K562 (cell line): Measurements from ENCODE around the gene TEPSIN. TPM values are rescaled to one million over a fixed set of nuclear protein-coding genes. Genes with fewer than 3 reads are reported as not detected.
A peak's percentile ranks its signal among the peaks of the same experiment; 100 is the strongest.

Source experiments
- BRD4 ChIP-seq: fragments of 200-600 bp; sonication (generic); IDR thresholded peaks from 2 replicates; pipeline ENCODE4 v1.6.1; 2017; ENCODE audit warnings: inconsistent platforms
- CBX1 ChIP-seq: sonication (generic); IDR thresholded peaks from 2 replicates; pipeline ENCODE4 v1.6.1; 2016; ENCODE audit warnings: antibody characterized with exemption, low read depth, mild to moderate bottlenecking
- CSDE1 ChIP-seq, 2 experiments: fragments of 450-650 bp; IDR thresholded peaks; 2 replicates each; pipeline ENCODE4 v1.6.1; 2016; ENCODE audit warnings: mild to moderate bottlenecking in 1 of 2
- E2F3 ChIP-seq: fragments of 250-450 bp; sonication (Bioruptor Pico); IDR thresholded peaks from 2 replicates; pipeline ENCODE4 v1.4.0; 2020; ENCODE audit warnings: mild to moderate bottlenecking
- FOS ChIP-seq: IDR thresholded peaks from 3 replicates; pipeline ENCODE4 v1.6.1; 2011; ENCODE audit not compliant: insufficient read length; ENCODE audit errors: extremely low read depth
- FOXA3 ChIP-seq, 2 experiments: fragments of 450-650 bp in 1 of 2; sonication (generic) in 1 of 2; formaldehyde crosslinking; IDR thresholded peaks in 1 of 2; conservative IDR thresholded peaks in 1 of 2; 2 replicates each; pipeline versions ENCODE4 v1.4.0 to v1.8.0; 2020 to 2022; ENCODE audit warnings: mild to moderate bottlenecking in 2 of 2, missing genetic modification reagents in 1 of 2
- MAFF ChIP-seq: IDR thresholded peaks from 2 replicates; pipeline ENCODE4 v1.6.1; 2012; ENCODE audit warnings: low read length, improper control_type of control experiment
- POLR2AphosphoS2 ChIP-seq: IDR thresholded peaks from 2 replicates; pipeline ENCODE4 v1.6.1; 2012; ENCODE audit warnings: low read length, improper control_type of control experiment
- POLR2B ChIP-seq: fragments of 450-650 bp; IDR thresholded peaks from 2 replicates; pipeline ENCODE4 v1.6.1; 2018; ENCODE audit warnings: low read depth; ENCODE audit not compliant: partially characterized antibody
- RB1 ChIP-seq: fragments of 450-650 bp; IDR thresholded peaks from 2 replicates; pipeline ENCODE4 v1.6.1; 2017; ENCODE audit warnings: low read depth, mild to moderate bottlenecking
- TOE1 ChIP-seq, 2 experiments: fragments of 450-650 bp in 1 of 2; sonication (generic) in 1 of 2; formaldehyde crosslinking in 1 of 2; IDR thresholded peaks; 2 replicates each; pipeline versions ENCODE4 v1.7.1 to v1.8.0; 2016 to 2022; ENCODE audit warnings: borderline replicate concordance in 2 of 2, mild to moderate bottlenecking in 2 of 2, antibody characterized with exemption in 1 of 2, inconsistent platforms in 1 of 2, low read depth in 1 of 2, missing genetic modification reagents in 1 of 2, moderate library complexity in 1 of 2
- UBTF ChIP-seq, 2 experiments: IDR thresholded peaks; 2 replicates each; pipeline ENCODE4 v1.6.1; 2012; ENCODE audit warnings: improper control_type of control experiment in 2 of 2, low read depth in 2 of 2, low read length in 2 of 2, borderline replicate concordance in 1 of 2
- ZFP36 ChIP-seq: fragments of 150-350 bp; IDR thresholded peaks from 2 replicates; pipeline ENCODE4 v1.6.1; 2018; ENCODE audit warnings: low read length, low read depth; ENCODE audit not compliant: partially characterized antibody
- ZNF134 ChIP-seq: fragments of 250-450 bp; sonication (Bioruptor Pico); conservative IDR thresholded peaks from 2 replicates; pipeline ENCODE4 v1.4.0; 2020
- ZNF253 ChIP-seq: fragments of 250-450 bp; sonication (Bioruptor Pico); conservative IDR thresholded peaks from 2 replicates; pipeline ENCODE4 v1.6.1; 2021; ENCODE audit warnings: mild to moderate bottlenecking
- ZNF512 ChIP-seq: IDR thresholded peaks from 2 replicates; pipeline ENCODE4 v1.6.1; 2016; ENCODE audit warnings: missing genetic modification characterization, missing compliant biosample characterization
- ZNF584 ChIP-seq: fragments of 200-800 bp; sonication (Bioruptor generic); IDR thresholded peaks from 2 replicates; pipeline ENCODE4 v1.6.1; 2016; ENCODE audit warnings: low read depth, mild to moderate bottlenecking, missing genetic modification characterization, missing compliant biosample characterization
- ZNF830 ChIP-seq: fragments of 250-450 bp; sonication (Bioruptor Pico); IDR thresholded peaks from 2 replicates; pipeline ENCODE4 v1.5.0; 2021; ENCODE audit warnings: mild to moderate bottlenecking
- ZSCAN32 ChIP-seq: fragments of 450-650 bp; formaldehyde crosslinking; IDR thresholded peaks from 2 replicates; pipeline ENCODE4 v1.4.0; 2020; ENCODE audit warnings: mild to moderate bottlenecking, moderate library complexity
- polyA plus RNA-seq, 8 experiments: library from polyadenylated mRNA; depleted of rRNA in 4 of 8; stranded (reverse) in 5 of 8; unstranded in 3 of 8; fragments of >200 nt; fragmentation: Nextera tagmentation in 2 of 8; fragmentation: Illumina TruSeq in 1 of 8; extraction: Ambion mirVana in 2 of 8; extraction: Trizol in 1 of 8; gene quantifications; 2 replicates each; pipeline versions ENCODE4 v1.2.1 to v1.2.3, GENCODE V29; 2011 to 2014; ENCODE audit warnings: inconsistent platforms in 1 of 8, missing spikeins in 1 of 8
- total RNA-seq, 7 experiments: library from RNA; depleted of rRNA in 6 of 7; stranded (reverse); fragments of >200 nt in 6 of 7; fragmentation: Illumina TruSeq in 2 of 7; extraction: Trizol in 2 of 7; gene quantifications; 2 replicates each; pipeline versions ENCODE4 v1.2.1 to v1.2.3, GENCODE V29; 2011 to 2021; ENCODE audit warnings: low replicate concordance in 1 of 7
- TF ChIP-seq, protein P1 (sequence below): fragments of 250-450 bp; sonication (Bioruptor Pico); IDR thresholded peaks from 2 replicates; pipeline ENCODE4 v1.4.0; 2020; ENCODE audit warnings: mild to moderate bottlenecking
- TF ChIP-seq, protein P2 (sequence below), 2 experiments: fragments of 450-650 bp; conservative IDR thresholded peaks; 2 replicates each; pipeline ENCODE4 v1.6.1; 2017; ENCODE audit warnings: mild to moderate bottlenecking in 2 of 2, moderate library complexity in 2 of 2

TEPSIN gene
- total and polyA plus RNA-seq, 9 of the 15 experiments (the other 6 are each of a cell fraction or from before 2014, with no cell fraction given): 0.80 to 29.8 (median 5.3) TPM

- TF ChIP-seq, protein P1, sequence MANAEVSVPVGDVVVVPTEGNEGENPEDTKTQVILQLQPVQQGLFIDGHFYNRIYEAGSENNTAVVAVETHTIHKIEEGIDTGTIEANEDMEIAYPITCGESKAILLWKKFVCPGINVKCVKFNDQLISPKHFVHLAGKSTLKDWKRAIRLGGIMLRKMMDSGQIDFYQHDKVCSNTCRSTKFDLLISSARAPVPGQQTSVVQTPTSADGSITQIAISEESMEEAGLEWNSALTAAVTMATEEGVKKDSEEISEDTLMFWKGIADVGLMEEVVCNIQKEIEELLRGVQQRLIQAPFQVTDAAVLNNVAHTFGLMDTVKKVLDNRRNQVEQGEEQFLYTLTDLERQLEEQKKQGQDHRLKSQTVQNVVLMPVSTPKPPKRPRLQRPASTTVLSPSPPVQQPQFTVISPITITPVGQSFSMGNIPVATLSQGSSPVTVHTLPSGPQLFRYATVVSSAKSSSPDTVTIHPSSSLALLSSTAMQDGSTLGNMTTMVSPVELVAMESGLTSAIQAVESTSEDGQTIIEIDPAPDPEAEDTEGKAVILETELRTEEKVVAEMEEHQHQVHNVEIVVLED (CRISPR knock-in tag): peak; percentile 27; the same call in 1 of the 2 replicates
- TF ChIP-seq ZNF830 (CRISPR knock-in tag) (no peak), POLR2AphosphoS2 (no peak), ZNF253 (CRISPR knock-in tag) (no peak), ZNF584 (CRISPR knock-in tag) (0 out of 2 replicates have a peak, but pooled peaks have one; percentile 46), FOXA3 (CRISPR knock-in tag; conservative IDR thresholded peaks at IDR 0.05 in 1 of 2, IDR thresholded peaks at IDR 0.05 in 1 of 2) (no peak), ZNF512 (no peak), TOE1 (IDR thresholded peaks at IDR 0.05; ENCODE audit: borderline replicate concordance) (no peak), TOE1 (CRISPR knock-in tag; IDR thresholded peaks at IDR 0.05; ENCODE audit: borderline replicate concordance, low read depth) (no peak), RB1 (no peak), CBX1 (no peak), E2F3 (CRISPR knock-in tag) (peak; percentile 40; the same call in 1 of the 2 replicates), ZFP36 (no peak), MAFF (no peak), BRD4 (no peak), CSDE1 (IDR thresholded peaks at IDR 0.05) (no peak), POLR2B (no peak), ZSCAN32 (CRISPR knock-in tag) (no peak), FOS (no peak), UBTF (IDR thresholded peaks at IDR 0.05; ENCODE audit: borderline replicate concordance in 1 of 2, low read depth in 2 of 2, low read length in 2 of 2) (peak in 1 of 2 experiments; percentile 79; a peak in 1 of 4 replicates), ZNF134 (CRISPR knock-in tag) (peak; percentile 50; the same call in 1 of the 2 replicates)
- TF ChIP-seq, protein P2, sequence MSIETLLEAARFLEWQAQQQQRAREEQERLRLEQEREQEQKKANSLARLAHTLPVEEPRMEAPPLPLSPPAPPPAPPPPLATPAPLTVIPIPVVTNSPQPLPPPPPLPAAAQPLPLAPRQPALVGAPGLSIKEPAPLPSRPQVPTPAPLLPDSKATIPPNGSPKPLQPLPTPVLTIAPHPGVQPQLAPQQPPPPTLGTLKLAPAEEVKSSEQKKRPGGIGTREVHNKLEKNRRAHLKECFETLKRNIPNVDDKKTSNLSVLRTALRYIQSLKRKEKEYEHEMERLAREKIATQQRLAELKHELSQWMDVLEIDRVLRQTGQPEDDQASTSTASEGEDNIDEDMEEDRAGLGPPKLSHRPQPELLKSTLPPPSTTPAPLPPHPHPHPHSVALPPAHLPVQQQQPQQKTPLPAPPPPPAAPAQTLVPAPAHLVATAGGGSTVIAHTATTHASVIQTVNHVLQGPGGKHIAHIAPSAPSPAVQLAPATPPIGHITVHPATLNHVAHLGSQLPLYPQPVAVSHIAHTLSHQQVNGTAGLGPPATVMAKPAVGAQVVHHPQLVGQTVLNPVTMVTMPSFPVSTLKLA (conservative IDR thresholded peaks at IDR 0.05): peak in 1 of 2 experiments; percentile 53; a peak in 2 of 4 replicates
Observed at GRCh38 chr17:81193470-81194224, 45.2 kb downstream of the TEPSIN start (continued).
